NCI-H2107 (cell line): ENCODE results near the gene MXI1.
"Not testable (repeated sequence)": the region's sequence is repeated elsewhere in the genome, so short reads cannot be mapped to it uniquely, and the experiment has no call there.

Experiments used
- DNase-seq: peaks from one replicate; lab custom pipeline; 2025; lab: John Stamatoyannopoulos, UW

The MXI1 gene

DNA sequence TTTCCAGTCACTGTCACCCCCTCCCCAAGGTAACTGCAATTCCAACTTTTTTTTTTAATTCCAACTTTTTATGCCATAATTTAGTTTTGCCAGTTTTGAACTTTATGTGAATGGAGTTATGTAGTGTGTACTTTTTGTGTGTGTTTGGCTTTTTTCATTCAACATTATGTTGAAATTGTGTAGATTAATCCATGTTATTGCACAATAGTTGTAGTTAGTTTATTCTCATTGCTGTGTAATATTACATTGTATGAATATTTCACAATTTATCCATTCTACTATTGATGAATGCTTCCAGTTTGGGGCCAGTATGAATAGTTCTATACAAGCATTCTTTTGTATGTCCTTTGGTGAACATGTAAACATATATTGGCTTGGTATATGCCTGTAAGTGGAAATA, 32.5 kb downstream of the MXI1 start:
- no peak for DNase-seq

DNA sequence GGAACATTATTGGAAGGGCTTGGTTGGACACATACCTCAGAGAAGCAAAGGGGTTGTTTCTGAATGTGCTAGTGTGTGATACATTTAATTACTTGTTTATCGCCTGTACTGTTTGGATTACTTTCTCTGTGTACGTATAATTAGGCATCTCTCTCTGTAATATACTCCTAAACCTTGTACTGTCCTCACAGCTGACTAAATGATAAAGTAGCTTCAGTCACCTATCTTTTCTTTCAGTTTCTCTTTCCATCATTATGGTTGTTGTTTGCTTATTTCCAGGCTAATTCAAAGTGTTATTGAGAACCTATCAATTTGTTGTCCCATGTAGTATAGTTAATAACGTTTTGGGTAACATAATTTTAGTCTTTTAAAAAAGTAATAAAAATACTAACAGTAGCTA, 34.0 kb downstream of the MXI1 start:
- DNase-seq: no peak

DNA sequence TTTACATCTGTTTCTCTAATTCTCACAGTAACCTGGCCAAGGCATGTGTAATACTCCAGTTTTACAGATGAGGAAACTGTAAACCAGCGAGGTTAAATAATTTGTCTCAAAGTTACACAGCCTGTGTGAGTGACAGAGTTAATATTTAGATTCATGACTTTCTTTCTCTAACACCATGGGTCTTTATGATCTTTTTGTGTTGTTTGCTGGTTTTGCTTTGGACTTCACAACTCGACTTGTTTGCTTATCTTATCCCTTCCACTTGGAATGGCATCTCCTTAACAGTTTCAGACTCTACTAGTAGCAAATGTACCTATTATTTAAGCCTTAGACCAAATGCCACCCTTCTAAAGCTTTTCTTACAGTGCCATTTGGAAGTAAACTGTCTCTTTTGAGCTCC, 34.4 kb downstream of the MXI1 start:
- no peak for DNase-seq

- no peak for DNase-seq
Measured at GRCh38 chr10:110242511-110242910, 35.1 kb downstream of the MXI1 start.

- DNase-seq: no peak
Measured at GRCh38 chr10:110244550-110244949, 37.1 kb downstream of the MXI1 start.

DNA sequence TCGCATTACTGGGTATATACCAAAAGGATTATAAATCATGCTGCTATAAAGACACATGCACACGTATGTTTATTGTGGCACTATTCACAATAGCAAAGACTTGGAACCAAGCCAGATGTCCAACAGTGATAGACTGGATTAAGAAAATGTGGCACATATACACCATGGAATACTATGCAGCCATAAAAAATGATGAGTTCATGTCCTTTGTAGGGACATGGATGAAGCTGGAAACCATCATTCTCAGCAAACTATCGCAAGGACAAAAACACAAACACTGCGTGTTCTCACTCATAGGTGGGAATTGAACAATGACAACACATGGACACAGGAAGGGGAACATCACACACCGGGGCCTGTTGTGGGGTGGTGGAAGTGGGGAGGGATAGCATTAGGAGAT, 40.4 kb downstream of the MXI1 start:
- not testable (repeated sequence) for DNase-seq

DNA sequence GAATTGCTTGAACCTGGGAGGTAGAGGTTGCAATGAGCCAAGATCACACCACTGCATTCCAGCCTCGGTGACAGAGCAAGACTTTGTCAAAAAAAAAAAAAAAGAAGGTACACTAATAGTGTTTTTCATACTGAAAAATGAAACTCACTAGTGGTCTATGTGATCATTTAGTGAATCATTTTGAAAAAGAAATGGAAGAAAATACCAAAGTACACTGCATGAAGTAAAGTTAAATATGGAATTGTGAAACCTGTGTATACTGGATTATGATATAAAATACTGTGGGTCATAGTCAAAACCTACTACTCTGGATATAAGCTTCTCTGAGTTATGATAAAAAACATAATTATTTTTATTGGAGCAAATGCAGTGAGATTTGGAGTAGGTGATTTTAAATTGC, 42.1 kb downstream of the MXI1 start:
- DNase-seq: not testable (repeated sequence)

DNA sequence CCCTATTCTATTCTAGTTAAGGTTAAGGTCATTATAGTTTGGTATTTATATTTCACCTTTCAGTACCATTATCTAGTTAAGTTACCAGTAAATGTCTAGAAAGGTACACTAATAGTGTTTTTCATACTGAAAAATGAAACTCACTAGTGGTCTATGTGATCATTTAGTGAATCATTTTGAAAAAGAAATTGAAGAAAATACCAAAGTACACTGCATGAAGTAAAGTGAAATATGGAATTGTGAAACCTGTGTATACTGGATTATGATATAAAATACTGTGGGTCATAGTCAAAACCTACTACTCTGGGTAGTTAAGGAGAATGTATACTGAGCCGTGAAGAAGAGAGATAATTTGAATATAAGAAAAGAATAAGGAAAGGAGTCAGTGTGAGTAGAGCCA, 44.0 kb downstream of the MXI1 start:
- not testable (repeated sequence) for DNase-seq

GRCh38 chr10:110252151-110252550, 44.7 kb downstream of the MXI1 start:
- no peak for DNase-seq

GRCh38 chr10:110254467-110254866, 47.1 kb downstream of the MXI1 start:
- no peak for DNase-seq

DNA sequence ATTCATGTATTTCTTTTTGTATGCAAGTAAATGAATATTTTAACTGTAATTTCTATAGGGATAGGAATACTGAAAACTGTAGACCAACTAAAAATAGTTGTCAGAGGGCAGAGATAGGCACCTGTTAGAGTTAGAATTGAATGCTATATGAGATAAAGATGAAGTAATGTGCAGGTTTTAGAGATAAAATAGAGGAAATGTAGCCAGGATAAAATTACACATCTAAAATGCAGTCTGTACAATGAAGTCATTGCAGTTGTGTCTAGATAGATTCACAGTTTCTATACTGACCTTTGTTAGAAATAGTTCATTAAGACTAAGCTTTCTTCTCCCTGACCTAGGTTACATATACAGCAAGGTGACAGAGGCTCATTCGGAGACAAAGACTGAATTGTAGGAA, 51.1 kb downstream of the MXI1 start:
- DNase-seq: no peak

- no peak for DNase-seq
Measured at GRCh38 chr10:110259317-110259716, 51.9 kb downstream of the MXI1 start.

GRCh38 chr10:110260746-110261477, 53.5 kb downstream of the MXI1 start:
- no peak for DNase-seq

GRCh38 chr10:110263164-110263563, 55.8 kb downstream of the MXI1 start:
- DNase-seq: no peak

DNA sequence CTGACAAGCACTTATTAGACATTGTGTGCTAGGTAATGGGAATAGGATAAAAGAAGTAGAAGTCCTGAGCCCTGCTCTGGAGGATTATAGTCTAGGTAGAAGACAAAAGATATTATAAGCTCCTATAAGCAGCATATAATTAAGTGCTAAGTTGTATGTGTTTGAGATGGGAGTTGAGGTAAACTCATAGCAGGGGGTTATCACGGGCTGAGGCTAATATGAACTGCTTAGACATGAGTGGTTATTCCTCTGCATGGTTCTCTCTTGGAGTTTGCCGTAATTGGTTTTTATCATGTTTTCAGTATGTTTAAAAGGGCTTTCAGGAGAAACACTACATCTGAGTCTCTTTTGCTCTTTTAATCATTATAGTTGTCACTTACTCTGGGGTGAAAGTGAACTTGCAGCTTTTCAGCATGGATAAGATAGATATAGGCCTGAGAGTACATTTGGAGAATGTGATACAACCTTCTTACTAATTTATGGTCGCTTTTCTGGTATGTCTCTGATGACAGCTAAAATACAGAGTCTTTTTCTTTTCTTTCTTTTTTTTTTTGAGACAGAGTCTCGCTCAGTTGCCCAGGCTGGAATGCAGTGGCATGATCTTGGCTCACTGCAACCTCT, 58.3 kb downstream of the MXI1 start:
- no peak for DNase-seq

GRCh38 chr10:110267276-110267675, 59.9 kb downstream of the MXI1 start:
- no peak for DNase-seq

DNA sequence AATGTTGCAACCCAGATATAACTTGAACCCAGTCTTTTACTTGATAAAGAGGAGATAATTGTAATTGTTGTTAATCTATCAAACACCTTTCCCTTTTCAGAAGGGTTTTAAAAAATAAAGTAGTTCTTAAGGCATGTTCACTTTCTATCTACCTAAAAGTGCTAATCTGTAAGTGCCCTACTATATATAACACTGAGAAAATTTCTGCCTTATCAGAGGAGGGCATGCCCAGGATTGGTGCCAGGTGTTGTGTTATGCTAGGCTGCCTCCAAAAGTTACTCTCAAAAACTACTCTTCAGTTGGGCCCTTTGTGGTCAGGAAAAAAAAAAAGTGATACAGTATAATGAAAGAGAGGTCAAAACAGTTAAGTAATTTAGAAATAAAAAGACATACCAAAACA, 61.0 kb downstream of the MXI1 start:
- DNase-seq: no peak

DNA sequence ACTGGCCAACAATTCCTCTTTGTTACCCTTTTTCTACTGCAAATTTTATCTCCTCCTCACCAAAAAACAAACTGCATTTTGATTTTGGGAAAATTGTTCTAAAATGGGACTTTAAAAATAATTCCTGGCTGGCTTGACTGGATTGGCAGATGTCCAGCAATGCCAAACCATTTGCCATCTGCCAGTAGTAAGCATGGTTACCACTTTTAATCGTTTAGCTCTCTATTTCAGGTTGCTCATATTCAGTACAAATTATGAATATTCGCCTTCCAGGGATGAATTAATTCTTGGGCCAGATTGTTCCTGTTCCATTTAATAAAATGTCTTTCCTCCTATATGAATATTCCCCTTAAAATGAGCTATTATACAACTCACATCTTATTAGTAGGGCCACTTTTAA, 61.6 kb downstream of the MXI1 start:
- no peak for DNase-seq

- DNase-seq: no peak
Measured at GRCh38 chr10:110269374-110270318, 62.2 kb downstream of the MXI1 start.

DNA sequence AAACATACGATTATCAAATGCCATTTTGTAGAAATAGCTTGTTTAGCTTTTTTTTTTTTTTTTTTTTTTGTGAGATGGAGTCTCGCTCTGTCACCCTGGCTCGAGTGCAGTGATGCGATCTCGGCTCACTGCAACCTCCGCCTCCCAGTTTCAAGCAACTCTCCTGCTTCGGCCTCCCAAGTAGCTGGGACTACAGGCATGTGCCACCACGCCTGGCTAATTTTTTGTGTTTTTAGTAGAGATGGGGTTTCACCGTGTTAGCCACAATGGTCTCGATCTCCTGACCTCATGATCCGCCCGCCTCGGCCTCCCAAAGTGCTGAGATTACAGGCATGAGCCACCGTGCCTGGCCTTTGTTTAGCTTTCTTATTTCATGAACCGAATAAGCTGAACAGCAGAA, 65.6 kb downstream of the MXI1 start:
- DNase-seq: not testable (repeated sequence)

- DNase-seq: no peak
Measured at GRCh38 chr10:110273474-110273873, 66.1 kb downstream of the MXI1 start.

DNA sequence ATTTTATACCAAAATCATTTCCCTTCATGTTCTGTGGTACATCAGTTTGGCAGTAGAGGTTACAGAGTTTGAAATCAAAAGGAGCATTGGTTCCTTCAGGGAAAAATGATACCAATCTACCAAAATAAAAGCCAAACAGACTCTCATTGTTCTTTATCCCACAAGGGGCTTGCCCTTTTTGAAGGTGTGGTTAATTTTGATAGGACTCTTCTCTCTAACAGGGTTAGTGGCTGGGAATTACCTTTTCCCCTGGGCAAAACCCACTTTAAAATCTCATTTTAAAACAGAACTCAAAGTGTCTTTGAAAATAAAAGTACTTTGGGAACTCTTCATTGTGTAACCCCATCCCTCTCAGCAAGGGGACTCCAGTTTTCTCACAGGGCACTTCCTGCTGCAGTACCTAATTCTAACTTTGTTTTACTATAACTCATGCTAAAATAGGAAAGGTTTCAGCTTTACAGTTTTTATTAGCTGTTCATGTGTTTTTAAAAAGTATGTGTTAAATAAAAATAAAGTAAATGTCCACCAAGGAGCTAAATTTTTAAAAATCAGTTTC, 66.7 kb downstream of the MXI1 start:
- DNase-seq: no peak

- no peak for DNase-seq
Measured at GRCh38 chr10:110274647-110275046, 67.2 kb downstream of the MXI1 start.
